HepG2 (cell line): ENCODE measurements around the gene LEAP2. TPM values are rescaled to one million over a fixed set of nuclear protein-coding genes. Genes with fewer than 3 reads are reported as not detected.

Source experiments
- ARID2 ChIP-seq: sonication (generic); formaldehyde crosslinking; IDR thresholded peaks from 2 replicates; pipeline ENCODE4 v1.8.1; 2022; ENCODE audit warnings: mild to moderate bottlenecking, missing genetic modification reagents, borderline replicate concordance
- ELF3 ChIP-seq: IDR thresholded peaks from 2 replicates; pipeline ENCODE4 v1.6.1; 2016; ENCODE audit warnings: missing genetic modification reagents, missing compliant biosample characterization
- GTF2F1 ChIP-seq: fragments of 150-350 bp; IDR thresholded peaks from 2 replicates; pipeline ENCODE4 v1.6.1; 2014; ENCODE audit warnings: low read length
- KDM5A ChIP-seq: fragments of 200-600 bp; sonication (generic); IDR thresholded peaks from 2 replicates; pipeline ENCODE4 v1.7.0; 2018; ENCODE audit warnings: antibody characterized with exemption, mild to moderate bottlenecking, low read length, borderline replicate concordance
- NCOA5 ChIP-seq: sonication (generic); formaldehyde crosslinking; IDR thresholded peaks from 2 replicates; pipeline ENCODE4 v1.4.0; 2020; ENCODE audit warnings: missing genetic modification reagents
- RCOR2 ChIP-seq: IDR thresholded peaks from 2 replicates; pipeline ENCODE4 v1.6.1; 2016; ENCODE audit warnings: missing biosample characterization, missing genetic modification reagents
- RFX5 ChIP-seq: IDR thresholded peaks from 2 replicates; pipeline ENCODE4 v1.6.1; 2011; ENCODE audit warnings: low read depth, low read length, improper control_type of control experiment
- ZFYVE20 ChIP-seq: sonication (generic); formaldehyde crosslinking; IDR thresholded peaks from 2 replicates; pipeline ENCODE4 v1.8.0; 2023; ENCODE audit warnings: low read depth, mild to moderate bottlenecking, moderate library complexity, missing genetic modification reagents, borderline replicate concordance
- ZNF510 ChIP-seq: sonication (generic); formaldehyde crosslinking; IDR thresholded peaks from 2 replicates; pipeline ENCODE4 v1.4.0; 2020; ENCODE audit warnings: low read depth, mild to moderate bottlenecking, missing genetic modification reagents
- ZNF687 ChIP-seq: sonication (generic); formaldehyde crosslinking; IDR thresholded peaks from 2 replicates; pipeline ENCODE4 v1.5.1; 2020; ENCODE audit warnings: mild to moderate bottlenecking, missing genetic modification reagents, moderate library complexity
- ZNF737 ChIP-seq: sonication (generic); formaldehyde crosslinking; IDR thresholded peaks from 2 replicates; pipeline ENCODE4 v1.5.0; 2020; ENCODE audit warnings: missing genetic modification reagents, mild to moderate bottlenecking, borderline replicate concordance
- ZSCAN30 ChIP-seq: sonication (generic); formaldehyde crosslinking; IDR thresholded peaks from 2 replicates; pipeline ENCODE4 v1.5.0; 2020; ENCODE audit warnings: mild to moderate bottlenecking, missing genetic modification reagents
- ZSCAN9 ChIP-seq: IDR thresholded peaks from 2 replicates; pipeline ENCODE4 v1.6.1; 2016; ENCODE audit warnings: borderline replicate concordance
- polyA plus RNA-seq, 8 experiments: library from polyadenylated mRNA; depleted of rRNA in 3 of 8; stranded (reverse) in 7 of 8; unstranded in 1 of 8; fragments of >200 nt; fragmentation: Illumina TruSeq in 4 of 8; extraction: Trizol in 4 of 8; gene quantifications; 2 replicates each; pipeline versions ENCODE4 v1.2.1 to v1.2.3, GENCODE V29; 2011 to 2016; ENCODE audit warnings: low read depth in 4 of 8, missing spikeins in 1 of 8, mixed read lengths in 1 of 8; ENCODE audit not compliant: insufficient read depth in 1 of 8
- total RNA-seq, 5 experiments: library from RNA; depleted of rRNA; stranded (reverse); fragments of >200 nt; fragmentation: Illumina TruSeq; extraction: Trizol; gene quantifications; 2 replicates each; pipeline ENCODE4 v1.2.3, GENCODE V29; 2016; ENCODE audit warnings: low read depth in 1 of 5
- TF ChIP-seq, protein P1 (sequence below): sonication (generic); formaldehyde crosslinking; IDR thresholded peaks from 2 replicates; pipeline ENCODE4 v1.4.0; 2020; ENCODE audit warnings: missing genetic modification reagents; ENCODE audit errors: not compliant biosample characterization
- TF ChIP-seq, protein P2 (sequence below): sonication (generic); formaldehyde crosslinking; IDR thresholded peaks from 2 replicates; pipeline ENCODE4 v1.4.0; 2020; ENCODE audit warnings: missing genetic modification reagents, borderline replicate concordance

The LEAP2 gene
- total and polyA plus RNA-seq, 2 of the 13 experiments (the other 11 are each of a cell fraction or from before 2014, with no cell fraction given), result 23.9 to 51.9 TPM

DNA sequence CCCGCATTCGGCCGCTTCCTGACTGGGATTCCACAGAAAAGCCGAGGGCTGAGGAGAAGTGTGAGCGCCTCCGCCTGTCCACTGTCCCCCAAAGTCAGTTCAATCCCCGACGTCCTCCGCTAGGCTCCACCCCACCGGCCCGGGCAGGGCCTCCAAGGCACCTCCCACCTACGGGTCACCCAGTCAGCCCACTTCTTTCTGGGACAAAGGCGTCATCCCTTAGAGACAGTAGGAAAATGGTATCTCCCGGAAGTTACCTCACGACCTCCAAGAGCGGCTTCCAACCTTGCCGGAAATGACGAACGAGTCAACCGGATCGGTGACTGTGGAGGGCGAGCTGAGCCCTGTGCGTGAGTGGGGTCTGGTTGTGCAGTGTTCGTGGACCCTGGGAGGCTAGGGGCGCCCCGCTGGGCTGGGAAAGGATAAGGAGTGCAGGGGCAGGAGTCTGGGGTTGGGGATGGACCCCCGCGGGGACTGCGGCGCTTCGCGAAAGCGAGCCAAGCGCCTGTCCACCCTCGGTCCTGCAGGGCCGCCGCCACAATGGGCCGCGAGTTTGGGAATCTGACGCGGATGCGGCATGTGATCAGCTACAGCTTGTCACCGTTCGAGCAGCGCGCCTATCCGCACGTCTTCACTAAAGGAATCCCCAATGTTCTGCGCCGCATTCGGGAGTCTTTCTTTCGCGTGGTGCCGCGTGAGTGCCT lies 7.0 kb upstream of the LEAP2 start, which contains the start of the genes GDF9 and UQCRQ (continued):
- TF ChIP-seq ZNF687 (CRISPR knock-in tag) (peak; percentile 97), GTF2F1 (0 out of 2 replicates have a peak, but pooled peaks have one; percentile 29), ZNF510 (CRISPR knock-in tag) (peak; percentile 82; the same call in 1 of the 2 replicates), ZSCAN9 (peak; percentile 71; the same call in 1 of the 2 replicates), ARID2 (CRISPR knock-in tag) (peak; percentile 59; the same call in 1 of the 2 replicates), NCOA5 (CRISPR knock-in tag) (no peak), KDM5A (peak; percentile 92), RCOR2 (CRISPR knock-in tag) (peak; percentile 70), ZSCAN30 (CRISPR knock-in tag) (no peak), RFX5 (no peak), ZFYVE20 (no peak), ELF3 (CRISPR knock-in tag) (peak; percentile 63), ZNF737 (CRISPR knock-in tag) (no peak)
- TF ChIP-seq, protein P1, sequence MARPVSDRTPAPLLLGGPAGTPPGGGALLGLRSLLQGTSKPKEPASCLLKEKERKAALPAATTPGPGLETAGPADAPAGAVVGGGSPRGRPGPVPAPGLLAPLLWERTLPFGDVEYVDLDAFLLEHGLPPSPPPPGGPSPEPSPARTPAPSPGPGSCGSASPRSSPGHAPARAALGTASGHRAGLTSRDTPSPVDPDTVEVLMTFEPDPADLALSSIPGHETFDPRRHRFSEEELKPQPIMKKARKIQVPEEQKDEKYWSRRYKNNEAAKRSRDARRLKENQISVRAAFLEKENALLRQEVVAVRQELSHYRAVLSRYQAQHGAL (CRISPR knock-in tag), result no peak
- TF ChIP-seq, protein P2, sequence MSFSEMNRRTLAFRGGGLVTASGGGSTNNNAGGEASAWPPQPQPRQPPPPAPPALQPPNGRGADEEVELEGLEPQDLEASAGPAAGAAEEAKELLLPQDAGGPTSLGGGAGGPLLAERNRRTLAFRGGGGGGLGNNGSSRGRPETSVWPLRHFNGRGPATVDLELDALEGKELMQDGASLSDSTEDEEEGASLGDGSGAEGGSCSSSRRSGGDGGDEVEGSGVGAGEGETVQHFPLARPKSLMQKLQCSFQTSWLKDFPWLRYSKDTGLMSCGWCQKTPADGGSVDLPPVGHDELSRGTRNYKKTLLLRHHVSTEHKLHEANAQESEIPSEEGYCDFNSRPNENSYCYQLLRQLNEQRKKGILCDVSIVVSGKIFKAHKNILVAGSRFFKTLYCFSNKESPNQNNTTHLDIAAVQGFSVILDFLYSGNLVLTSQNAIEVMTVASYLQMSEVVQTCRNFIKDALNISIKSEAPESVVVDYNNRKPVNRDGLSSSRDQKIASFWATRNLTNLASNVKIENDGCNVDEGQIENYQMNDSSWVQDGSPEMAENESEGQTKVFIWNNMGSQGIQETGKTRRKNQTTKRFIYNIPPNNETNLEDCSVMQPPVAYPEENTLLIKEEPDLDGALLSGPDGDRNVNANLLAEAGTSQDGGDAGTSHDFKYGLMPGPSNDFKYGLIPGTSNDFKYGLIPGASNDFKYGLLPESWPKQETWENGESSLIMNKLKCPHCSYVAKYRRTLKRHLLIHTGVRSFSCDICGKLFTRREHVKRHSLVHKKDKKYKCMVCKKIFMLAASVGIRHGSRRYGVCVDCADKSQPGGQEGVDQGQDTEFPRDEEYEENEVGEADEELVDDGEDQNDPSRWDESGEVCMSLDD, result 0 out of 2 replicates have a peak, but pooled peaks have one; percentile 29
